ENCODE measurements around the gene SCN1A.
"Not testable (repeated sequence)": the region's sequence is repeated elsewhere in the genome, so short reads cannot be mapped to it uniquely, and the experiment has no call there.

The SCN1A gene

GRCh38 chr2:166011660-166012059, 116.2 kb downstream of the SCN1A start:
- Histone ChIP-seq H3K9ac (ENCODE audit: low read depth in 1 of 2, low read length in 2 of 2) (no peak overlapping the region), H3K36me3 (ENCODE audit: control insufficient read depth in 1 of 2, insufficient read depth in 2 of 2, low read length in 2 of 2) (no peaks in the 10 kb centered on the region), H3K9me3 (ENCODE audit: control insufficient read depth in 1 of 2, low read length in 2 of 2) (no peaks in the 10 kb centered on the region), H3K4me3 (ENCODE audit: low read depth in 1 of 2, low read length in 2 of 2) (no peak overlapping the region), H3K27me3 (ENCODE audit: control insufficient read depth in 1 of 2, insufficient read depth in 2 of 2, low read length in 2 of 2) (no peaks in the 10 kb centered on the region), H3K4me1 (ENCODE audit: control insufficient read depth in 1 of 2, insufficient read depth in 2 of 2, low read length in 2 of 2) (no peaks in the 10 kb centered on the region), H3K27ac (ENCODE audit: low read depth, low read length) (no peak overlapping the region)

- H3K4me1 ChIP-seq (ENCODE audit: control insufficient read depth in 1 of 2, insufficient read depth in 2 of 2, low read length in 2 of 2) = no peaks in the 10 kb centered on the region
- H3K9ac ChIP-seq (ENCODE audit: low read depth in 1 of 2, low read length in 2 of 2) = no peak overlapping the region
- H3K36me3 ChIP-seq (ENCODE audit: control insufficient read depth in 1 of 2, insufficient read depth in 2 of 2, low read length in 2 of 2) = no peaks in the 10 kb centered on the region
- H3K9me3 ChIP-seq (ENCODE audit: control insufficient read depth in 1 of 2, low read length in 2 of 2) = no peaks in the 10 kb centered on the region
- H3K27me3 ChIP-seq (ENCODE audit: control insufficient read depth in 1 of 2, insufficient read depth in 2 of 2, low read length in 2 of 2) = no peaks in the 10 kb centered on the region
- no peak overlapping the region for H3K4me3 ChIP-seq (ENCODE audit: low read depth in 1 of 2, low read length in 2 of 2)
- H3K27ac ChIP-seq (ENCODE audit: low read depth, low read length) = no peak overlapping the region
Measured at GRCh38 chr2:166000401-166000800, 127.4 kb downstream of the SCN1A start.

DNA sequence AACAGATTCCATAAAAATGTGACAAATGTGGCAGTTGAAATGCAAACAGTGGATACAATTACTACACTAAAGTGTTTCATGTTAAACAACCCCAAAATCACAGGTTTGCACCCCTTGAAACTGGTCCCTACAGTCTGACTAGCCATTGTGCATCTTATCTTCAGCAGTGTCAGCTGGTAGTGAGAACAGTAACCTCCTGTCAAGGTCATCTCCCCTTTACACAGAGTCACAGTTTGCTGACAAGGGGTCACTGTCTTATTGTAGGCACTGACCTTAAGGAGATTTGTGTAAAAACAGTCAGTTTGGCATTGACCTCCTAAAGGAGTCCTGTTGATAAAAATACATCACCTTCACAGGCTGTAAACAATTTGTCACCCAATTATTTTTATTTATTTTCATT, 137.0 kb downstream of the SCN1A start:
- H3K27me3 ChIP-seq (ENCODE audit: control insufficient read depth in 1 of 2, insufficient read depth in 2 of 2, low read length in 2 of 2) = no peaks in the 10 kb centered on the region
- no peak overlapping the region for H3K9ac ChIP-seq (ENCODE audit: low read depth in 1 of 2, low read length in 2 of 2)
- H3K9me3 ChIP-seq (ENCODE audit: control insufficient read depth in 1 of 2, low read length in 2 of 2) = no peaks in the 10 kb centered on the region
- no peak overlapping the region for H3K27ac ChIP-seq (ENCODE audit: low read depth, low read length)
- H3K4me1 ChIP-seq (ENCODE audit: control insufficient read depth in 1 of 2, insufficient read depth in 2 of 2, low read length in 2 of 2) = no peaks in the 10 kb centered on the region
- H3K36me3 ChIP-seq (ENCODE audit: control insufficient read depth in 1 of 2, insufficient read depth in 2 of 2, low read length in 2 of 2) = no peaks in the 10 kb centered on the region
- H3K4me3 ChIP-seq (ENCODE audit: low read depth in 1 of 2, low read length in 2 of 2) = no peak overlapping the region

DNA sequence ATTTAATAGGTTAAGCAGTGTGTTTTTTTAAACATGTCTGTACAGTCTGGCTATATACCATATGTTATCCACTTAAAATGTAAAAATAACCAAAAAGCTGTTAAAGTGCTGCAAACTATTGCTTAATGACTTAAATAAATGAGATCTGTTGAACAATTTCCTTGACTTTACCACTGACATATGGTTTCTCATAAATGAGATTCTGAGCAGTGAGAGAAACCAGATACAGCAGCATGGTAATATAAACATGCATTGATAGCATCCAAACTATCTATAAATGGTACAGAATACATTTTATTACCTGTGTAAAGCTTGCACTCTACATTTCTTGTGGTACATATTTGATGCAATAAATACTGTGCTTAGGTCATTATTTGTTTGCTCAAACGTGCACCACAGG, 138.0 kb downstream of the SCN1A start:
- H3K9me3 ChIP-seq (ENCODE audit: control insufficient read depth in 1 of 2, low read length in 2 of 2) = no peaks in the 10 kb centered on the region
- H3K4me1 ChIP-seq (ENCODE audit: control insufficient read depth in 1 of 2, insufficient read depth in 2 of 2, low read length in 2 of 2) = no peaks in the 10 kb centered on the region
- no peaks in the 10 kb centered on the region for H3K36me3 ChIP-seq (ENCODE audit: control insufficient read depth in 1 of 2, insufficient read depth in 2 of 2, low read length in 2 of 2)
- no peak overlapping the region for H3K9ac ChIP-seq (ENCODE audit: low read depth in 1 of 2, low read length in 2 of 2)
- H3K4me3 ChIP-seq (ENCODE audit: low read depth in 1 of 2, low read length in 2 of 2) = no peak overlapping the region
- H3K27ac ChIP-seq (ENCODE audit: low read depth, low read length) = no peak overlapping the region
- H3K27me3 ChIP-seq (ENCODE audit: control insufficient read depth in 1 of 2, insufficient read depth in 2 of 2, low read length in 2 of 2) = no peaks in the 10 kb centered on the region

- Histone ChIP-seq H3K27ac (ENCODE audit: low read depth, low read length) (no peak overlapping the region), H3K27me3 (ENCODE audit: control insufficient read depth in 1 of 2, insufficient read depth in 2 of 2, low read length in 2 of 2) (no peaks in the 10 kb centered on the region), H3K9ac (ENCODE audit: low read depth in 1 of 2, low read length in 2 of 2) (no peak overlapping the region), H3K4me1 (ENCODE audit: control insufficient read depth in 1 of 2, insufficient read depth in 2 of 2, low read length in 2 of 2) (no peaks in the 10 kb centered on the region), H3K4me3 (ENCODE audit: low read depth in 1 of 2, low read length in 2 of 2) (no peak overlapping the region), H3K9me3 (ENCODE audit: control insufficient read depth in 1 of 2, low read length in 2 of 2) (no peaks in the 10 kb centered on the region), H3K36me3 (ENCODE audit: control insufficient read depth in 1 of 2, insufficient read depth in 2 of 2, low read length in 2 of 2) (no peaks in the 10 kb centered on the region)
Measured at GRCh38 chr2:165985120-165985519, 142.7 kb downstream of the SCN1A start.

DNA sequence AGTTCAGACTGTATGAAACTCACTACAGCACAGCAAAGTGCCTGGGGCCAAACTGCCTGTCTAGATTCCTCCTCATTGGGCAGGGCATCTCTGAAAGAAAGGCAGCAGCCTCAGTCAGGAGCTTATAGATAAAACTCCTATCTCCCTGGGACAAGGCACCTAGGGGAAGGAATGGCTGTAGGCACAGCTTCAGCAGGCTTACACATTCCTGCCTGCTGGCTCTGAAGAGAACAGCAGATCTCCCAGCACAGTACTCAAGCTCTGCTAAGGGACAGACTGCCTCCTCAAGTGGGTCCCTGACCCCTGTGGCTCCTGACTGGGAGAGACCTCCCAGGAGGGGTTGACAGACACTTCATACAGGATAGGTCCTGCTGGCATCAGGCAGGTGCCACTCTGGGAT, 155.7 kb downstream of the SCN1A start:
- H3K27ac ChIP-seq (ENCODE audit: low read depth, low read length); H3K27me3 ChIP-seq (ENCODE audit: control insufficient read depth in 1 of 2, insufficient read depth in 2 of 2, low read length in 2 of 2): not testable (repeated sequence)

DNA sequence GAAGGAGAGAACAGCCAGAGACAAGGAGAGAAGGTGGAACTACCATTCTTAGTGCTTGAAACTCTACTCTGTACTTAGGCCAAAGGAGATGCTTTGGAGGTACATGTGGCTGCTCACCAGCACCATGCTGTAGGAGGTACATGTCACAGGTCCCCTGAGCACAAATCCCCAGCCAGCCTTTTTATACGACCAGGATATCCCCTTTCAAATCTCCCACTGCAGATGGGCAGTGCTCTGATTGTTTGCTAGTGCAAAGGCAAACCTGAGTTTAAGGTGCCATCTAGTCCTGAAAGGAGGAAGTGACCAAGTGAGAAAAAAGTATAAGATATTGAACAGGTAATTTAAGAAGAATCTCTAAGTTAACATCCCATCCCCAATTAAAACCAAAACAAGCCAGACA, 157.2 kb downstream of the SCN1A start:
- Histone ChIP-seq H3K36me3 (ENCODE audit: control insufficient read depth in 1 of 2, insufficient read depth in 2 of 2, low read length in 2 of 2) (no peaks in the 10 kb centered on the region), H3K9me3 (ENCODE audit: control insufficient read depth in 1 of 2, low read length in 2 of 2) (no peaks in the 10 kb centered on the region)

More for the DNA sequence above, 155.7 kb downstream of the SCN1A start:
- not testable (repeated sequence) for H3K4me3 ChIP-seq (ENCODE audit: low read depth in 1 of 2, low read length in 2 of 2); H3K36me3 ChIP-seq (ENCODE audit: control insufficient read depth in 1 of 2, insufficient read depth in 2 of 2, low read length in 2 of 2); H3K4me1 ChIP-seq (ENCODE audit: control insufficient read depth in 1 of 2, insufficient read depth in 2 of 2, low read length in 2 of 2); H3K9ac ChIP-seq (ENCODE audit: low read depth in 1 of 2, low read length in 2 of 2); H3K9me3 ChIP-seq (ENCODE audit: control insufficient read depth in 1 of 2, low read length in 2 of 2)

DNA sequence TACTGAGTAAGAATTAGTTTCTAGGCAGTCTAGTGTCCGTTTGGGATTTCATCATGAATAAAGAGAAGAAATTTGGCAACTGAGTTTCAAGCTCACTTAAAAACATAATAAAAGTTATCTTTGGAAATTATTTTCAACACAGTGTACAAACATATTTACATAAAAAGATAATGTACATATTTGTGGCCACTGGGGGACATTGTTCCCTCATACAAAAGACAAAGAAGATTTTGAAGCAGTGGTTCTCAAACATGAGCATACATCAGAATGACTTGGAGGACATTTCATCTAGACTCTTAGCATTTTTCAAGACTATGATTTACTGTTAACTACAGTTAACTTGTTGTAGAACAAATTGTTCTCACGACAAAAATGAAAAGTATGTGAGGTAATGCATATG, 158.6 kb downstream of the SCN1A start:
- no peak overlapping the region for H3K4me3 ChIP-seq (ENCODE audit: low read depth in 1 of 2, low read length in 2 of 2)
- no peaks in the 10 kb centered on the region for H3K9me3 ChIP-seq (ENCODE audit: control insufficient read depth in 1 of 2, low read length in 2 of 2)
- H3K4me1 ChIP-seq (ENCODE audit: control insufficient read depth in 1 of 2, insufficient read depth in 2 of 2, low read length in 2 of 2) = no peaks in the 10 kb centered on the region
- H3K36me3 ChIP-seq (ENCODE audit: control insufficient read depth in 1 of 2, insufficient read depth in 2 of 2, low read length in 2 of 2) = no peaks in the 10 kb centered on the region
- H3K9ac ChIP-seq (ENCODE audit: low read depth in 1 of 2, low read length in 2 of 2) = no peak overlapping the region
- H3K27me3 ChIP-seq (ENCODE audit: control insufficient read depth in 1 of 2, insufficient read depth in 2 of 2, low read length in 2 of 2) = no peaks in the 10 kb centered on the region
- H3K27ac ChIP-seq (ENCODE audit: low read depth, low read length) = no peak overlapping the region

More for the DNA sequence above, 157.2 kb downstream of the SCN1A start:
- Histone ChIP-seq H3K9ac (ENCODE audit: low read depth in 1 of 2, low read length in 2 of 2) (no peak overlapping the region), H3K27me3 (ENCODE audit: control insufficient read depth in 1 of 2, insufficient read depth in 2 of 2, low read length in 2 of 2) (no peaks in the 10 kb centered on the region), H3K4me1 (ENCODE audit: control insufficient read depth in 1 of 2, insufficient read depth in 2 of 2, low read length in 2 of 2) (no peaks in the 10 kb centered on the region), H3K27ac (ENCODE audit: low read depth, low read length) (no peak overlapping the region), H3K4me3 (ENCODE audit: low read depth in 1 of 2, low read length in 2 of 2) (no peak overlapping the region)

- H3K9ac ChIP-seq (ENCODE audit: low read depth in 1 of 2, low read length in 2 of 2) = no peak overlapping the region
- H3K36me3 ChIP-seq (ENCODE audit: control insufficient read depth in 1 of 2, insufficient read depth in 2 of 2, low read length in 2 of 2) = no peaks in the 10 kb centered on the region
- H3K4me1 ChIP-seq (ENCODE audit: control insufficient read depth in 1 of 2, insufficient read depth in 2 of 2, low read length in 2 of 2) = no peaks in the 10 kb centered on the region
- H3K27me3 ChIP-seq (ENCODE audit: control insufficient read depth in 1 of 2, insufficient read depth in 2 of 2, low read length in 2 of 2) = no peaks in the 10 kb centered on the region
- no peaks in the 10 kb centered on the region for H3K9me3 ChIP-seq (ENCODE audit: control insufficient read depth in 1 of 2, low read length in 2 of 2)
- H3K4me3 ChIP-seq (ENCODE audit: low read depth in 1 of 2, low read length in 2 of 2) = no peak overlapping the region
- no peak overlapping the region for H3K27ac ChIP-seq (ENCODE audit: low read depth, low read length)
Measured at GRCh38 chr2:165967746-165968145, 160.1 kb downstream of the SCN1A start.

DNA sequence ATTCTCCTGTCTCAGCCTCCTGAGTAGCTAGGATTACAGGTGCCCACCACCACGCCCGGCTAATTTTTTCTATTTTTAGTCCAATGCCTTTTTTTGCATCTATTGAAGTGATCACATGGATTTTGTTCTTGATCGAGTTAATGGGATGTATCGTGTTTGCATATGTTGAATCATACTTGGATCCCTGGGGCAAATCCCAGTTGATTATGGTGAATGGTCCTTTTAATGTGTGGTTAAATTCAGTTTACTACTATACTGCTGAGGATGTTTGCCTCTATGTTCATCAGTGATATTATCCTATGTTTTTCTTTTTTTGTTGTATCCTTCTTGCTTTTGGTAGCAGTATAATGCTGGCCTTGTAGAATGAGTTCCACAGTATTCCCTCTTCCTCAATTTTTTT, 166.0 kb downstream of the SCN1A start:
- H3K9me3 ChIP-seq (ENCODE audit: control insufficient read depth in 1 of 2, low read length in 2 of 2) = no peaks in the 10 kb centered on the region
- no peaks in the 10 kb centered on the region for H3K27me3 ChIP-seq (ENCODE audit: control insufficient read depth in 1 of 2, insufficient read depth in 2 of 2, low read length in 2 of 2)
- no peak overlapping the region for H3K4me3 ChIP-seq (ENCODE audit: low read depth in 1 of 2, low read length in 2 of 2)
- H3K27ac ChIP-seq (ENCODE audit: low read depth, low read length) = no peak overlapping the region
- H3K36me3 ChIP-seq (ENCODE audit: control insufficient read depth in 1 of 2, insufficient read depth in 2 of 2, low read length in 2 of 2) = no peaks in the 10 kb centered on the region
- no peaks in the 10 kb centered on the region for H3K4me1 ChIP-seq (ENCODE audit: control insufficient read depth in 1 of 2, insufficient read depth in 2 of 2, low read length in 2 of 2)
- no peak overlapping the region for H3K9ac ChIP-seq (ENCODE audit: low read depth in 1 of 2, low read length in 2 of 2)

GRCh38 chr2:165959371-165959770, 168.4 kb downstream of the SCN1A start:
- Histone ChIP-seq H3K27me3 (ENCODE audit: control insufficient read depth in 1 of 2, insufficient read depth in 2 of 2, low read length in 2 of 2) (no peaks in the 10 kb centered on the region), H3K27ac (ENCODE audit: low read depth, low read length) (no peak overlapping the region), H3K4me3 (ENCODE audit: low read depth in 1 of 2, low read length in 2 of 2) (no peak overlapping the region), H3K4me1 (ENCODE audit: control insufficient read depth in 1 of 2, insufficient read depth in 2 of 2, low read length in 2 of 2) (peaks cover 5 to 7% of the 10 kb centered on the region in 2 donors), H3K36me3 (ENCODE audit: control insufficient read depth in 1 of 2, insufficient read depth in 2 of 2, low read length in 2 of 2) (no peaks in the 10 kb centered on the region), H3K9me3 (ENCODE audit: control insufficient read depth in 1 of 2, low read length in 2 of 2) (no peaks in the 10 kb centered on the region), H3K9ac (ENCODE audit: low read depth in 1 of 2, low read length in 2 of 2) (no peak overlapping the region)
